Activated CD4-positive, alpha-beta T cell treated with anti-CD3 and anti-CD28 coated beads, Interleukin-2, amount 50 U/mL, for 16 hours (primary cell): ENCODE results near the gene BMPR1A.
"Not testable (repeated sequence)": the region's sequence is repeated elsewhere in the genome, so short reads cannot be mapped to it uniquely, and the experiment has no call there.

Experiments
- DNase-seq: peaks from one replicate; pipeline ENCODE4 v3.0.0-alpha.2; 2020

Gene BMPR1A

GRCh38 chr10:86732771-86733170 is 23.6 kb upstream of the BMPR1A start:
- DNase-seq = no peak

GRCh38 chr10:86733260-86733671 is 23.2 kb upstream of the BMPR1A start:
- DNase-seq = no peak

- DNase-seq = no peak
Measured at GRCh38 chr10:86734207-86734988, 22.0 kb upstream of the BMPR1A start.

GRCh38 chr10:86735278-86735677 is 21.1 kb upstream of the BMPR1A start:
- DNase-seq = not testable (repeated sequence)

GRCh38 chr10:86742230-86742629 is 14.2 kb upstream of the BMPR1A start:
- DNase-seq = no peak

GRCh38 chr10:86744067-86744725 is 12.2 kb upstream of the BMPR1A start:
- DNase-seq = no peak

GRCh38 chr10:86747796-86748581 is 8.4 kb upstream of the BMPR1A start:
- no peak for DNase-seq

GRCh38 chr10:86749854-86750253 is 6.6 kb upstream of the BMPR1A start:
- DNase-seq = no peak

GRCh38 chr10:86751477-86751876 is 4.9 kb upstream of the BMPR1A start:
- DNase-seq = no peak

GRCh38 chr10:86752311-86752710 is 4.1 kb upstream of the BMPR1A start:
- no peak for DNase-seq

GRCh38 chr10:86753051-86753450 is 3.4 kb upstream of the BMPR1A start:
- DNase-seq = no peak

GRCh38 chr10:86753638-86754434 is 2.6 kb upstream of the BMPR1A start:
- no peak for DNase-seq

GRCh38 chr10:86755454-86755739 is 1.0 kb upstream of the BMPR1A start:
- peak; percentile 15 for DNase-seq

- DNase-seq = peak; percentile 88
Measured at GRCh38 chr10:86755740-86756510, 494 bp upstream of the BMPR1A start.

GRCh38 chr10:86757113-86757972 is 924 bp downstream of the BMPR1A start:
- peak; percentile 2 for DNase-seq

- DNase-seq = peak; percentile 12
Measured at GRCh38 chr10:86758189-86759072, 2.0 kb downstream of the BMPR1A start.

GRCh38 chr10:86759073-86759672 is 2.8 kb downstream of the BMPR1A start:
- DNase-seq = no peak

- no peak for DNase-seq
Measured at GRCh38 chr10:86763404-86763803, 7.0 kb downstream of the BMPR1A start.

- no peak for DNase-seq
Measured at GRCh38 chr10:86765548-86765947, 9.1 kb downstream of the BMPR1A start.
